ACC112 (cell line): Measurements from ENCODE around the gene SDK1.

Source experiments
- H2AFZ ChIP-seq: fragments of 200-600 bp; sonication (generic); one replicate; pipeline ENCODE4 v1.6.0; 2017; ENCODE audit warnings: antibody characterized with exemption, low read length; ENCODE audit not compliant: unreplicated experiment
- H3K27ac ChIP-seq: fragments of 200-600 bp; sonication (generic); 2 replicates; pipeline ENCODE4 v1.5.1; 2014; ENCODE audit warnings: low read depth, mild to moderate bottlenecking, antibody characterized with exemption, low read length, moderate library complexity
- H3K27me3 ChIP-seq: fragments of 200-600 bp; sonication (generic); 2 replicates; pipeline ENCODE4 v1.6.1; 2014; ENCODE audit warnings: mild to moderate bottlenecking, antibody characterized with exemption, low read length, moderate library complexity, mixed read lengths; ENCODE audit not compliant: insufficient read depth
- H3K36me3 ChIP-seq: fragments of 200-600 bp; sonication (generic); 2 replicates; pipeline ENCODE4 v1.6.1; 2016; ENCODE audit warnings: mild to moderate bottlenecking, antibody characterized with exemption, low read length, moderate library complexity, mixed read lengths; ENCODE audit not compliant: insufficient read depth
- H3K4me1 ChIP-seq: fragments of 200-600 bp; sonication (generic); one replicate; pipeline ENCODE4 v1.6.1; 2016; ENCODE audit warnings: low read length, mixed read lengths; ENCODE audit not compliant: insufficient read depth, unreplicated experiment, control insufficient read depth
- H3K4me3 ChIP-seq: fragments of 200-600 bp; sonication (generic); 2 replicates; pipeline ENCODE4 v1.5.1; 2014; ENCODE audit warnings: mild to moderate bottlenecking, low read depth, low read length
- H3K79me2 ChIP-seq: fragments of 200-600 bp; sonication (generic); one replicate; pipeline ENCODE4 v1.6.0; 2016; ENCODE audit warnings: low read length; ENCODE audit not compliant: control insufficient read depth, unreplicated experiment, insufficient read depth

SDK1 gene

DNA sequence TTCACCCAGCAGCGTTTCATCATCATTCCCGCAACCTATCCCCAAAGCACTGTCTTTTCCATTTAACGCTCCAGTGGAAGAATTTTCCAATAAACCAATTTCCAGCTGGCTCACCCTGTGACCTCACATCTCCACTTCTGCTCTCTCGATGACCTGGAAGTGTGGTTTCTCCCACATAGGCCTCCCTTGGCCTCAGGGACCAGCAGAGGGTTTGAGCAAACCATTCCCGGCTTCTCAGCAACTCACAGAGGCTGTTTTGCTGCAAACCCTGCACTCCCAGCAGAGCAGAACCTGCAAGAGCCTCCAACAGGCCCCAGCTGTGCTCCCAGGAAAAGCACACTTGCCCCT lies 858.1 kb downstream of the SDK1 start:
- Histone ChIP-seq H3K4me1 (no peaks in the 10 kb centered on the region), H3K27ac (no peak overlapping the region), H3K4me3 (no peak overlapping the region), H3K27me3 (no peaks in the 10 kb centered on the region), H3K36me3 (no peaks in the 10 kb centered on the region), H2AFZ (no peak overlapping the region), H3K79me2 (no peaks in the 10 kb centered on the region)

DNA sequence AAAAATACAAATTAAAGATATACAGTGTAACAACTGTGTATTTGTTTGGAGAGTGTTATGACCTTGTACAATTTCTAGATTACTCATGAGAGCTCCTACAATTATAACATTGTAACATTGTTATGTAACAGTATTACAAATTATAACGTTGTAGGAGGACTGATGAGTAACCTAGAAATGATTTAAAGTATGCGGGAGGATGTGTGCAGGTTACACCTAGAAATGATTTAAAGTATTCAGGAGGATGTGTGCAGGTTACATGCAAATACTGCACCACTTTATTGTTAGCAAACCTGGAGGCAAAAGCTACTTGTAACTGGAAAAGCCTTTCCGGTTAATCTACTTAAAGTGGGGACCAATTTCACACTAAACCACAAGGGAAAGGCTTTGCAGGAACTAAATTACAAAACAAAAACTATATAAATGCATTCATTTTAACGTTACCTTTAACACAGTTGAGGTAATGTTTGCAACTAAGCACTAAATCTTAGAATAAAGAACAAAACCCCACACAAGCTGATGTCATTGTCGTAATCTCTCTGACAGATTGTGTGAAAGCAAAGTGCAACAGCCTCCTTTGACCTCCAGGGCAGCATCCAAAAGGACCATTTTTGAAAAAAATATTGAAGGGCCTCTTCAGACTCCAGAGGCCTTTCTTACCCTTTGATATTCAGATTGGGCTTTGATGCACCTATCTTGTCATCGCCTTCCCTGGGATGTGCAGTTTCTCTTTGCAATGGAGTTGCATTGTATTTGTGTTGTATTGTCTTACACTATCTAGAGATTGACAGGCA lies 858.9 kb downstream of the SDK1 start:
- no peak overlapping the region for H3K27ac ChIP-seq
- H3K79me2 ChIP-seq = no peaks in the 10 kb centered on the region
- H2AFZ ChIP-seq = no peak overlapping the region
- H3K4me3 ChIP-seq = no peak overlapping the region
- H3K4me1 ChIP-seq = no peaks in the 10 kb centered on the region
- no peaks in the 10 kb centered on the region for H3K36me3 ChIP-seq
- H3K27me3 ChIP-seq = no peaks in the 10 kb centered on the region

DNA sequence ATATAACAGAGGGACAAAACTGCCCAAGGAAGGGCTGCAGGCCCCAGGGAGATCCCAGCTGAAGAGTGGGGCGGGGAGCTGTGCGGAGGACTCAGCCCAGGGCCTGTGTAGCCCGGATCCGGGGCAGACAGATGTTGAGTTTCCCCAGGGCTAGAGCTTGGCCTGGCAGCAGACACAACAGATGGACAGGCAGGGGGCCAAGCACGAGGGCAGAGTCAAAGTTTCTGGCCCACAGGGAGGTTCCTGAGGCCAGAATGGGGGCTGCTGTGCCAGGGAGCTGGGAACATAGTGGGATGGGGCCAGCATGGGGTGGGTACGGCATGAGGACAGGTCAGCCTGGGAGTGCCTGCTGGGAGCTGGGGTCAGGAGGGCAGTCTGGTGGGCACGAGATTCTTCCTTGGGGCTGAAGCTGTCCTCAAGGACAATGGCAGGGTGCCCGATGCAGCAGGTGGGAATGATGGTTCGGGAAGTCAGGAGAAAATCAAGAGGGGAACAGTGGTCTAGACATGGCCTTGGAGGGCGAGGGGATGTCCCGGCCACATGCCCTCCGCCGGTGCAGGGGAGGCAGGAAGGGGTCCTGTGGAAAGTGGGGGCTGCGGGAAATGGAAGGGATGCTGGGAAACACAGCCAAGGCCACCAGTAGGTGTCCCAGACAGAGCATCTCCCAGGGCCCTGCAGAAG lies 862.0 kb downstream of the SDK1 start:
- H2AFZ ChIP-seq = no peak overlapping the region
- no peaks in the 10 kb centered on the region for H3K36me3 ChIP-seq
- H3K79me2 ChIP-seq = no peaks in the 10 kb centered on the region
- H3K4me1 ChIP-seq = no peaks in the 10 kb centered on the region
- H3K27ac ChIP-seq = no peak overlapping the region
- H3K4me3 ChIP-seq = no peak overlapping the region
- no peaks in the 10 kb centered on the region for H3K27me3 ChIP-seq

DNA sequence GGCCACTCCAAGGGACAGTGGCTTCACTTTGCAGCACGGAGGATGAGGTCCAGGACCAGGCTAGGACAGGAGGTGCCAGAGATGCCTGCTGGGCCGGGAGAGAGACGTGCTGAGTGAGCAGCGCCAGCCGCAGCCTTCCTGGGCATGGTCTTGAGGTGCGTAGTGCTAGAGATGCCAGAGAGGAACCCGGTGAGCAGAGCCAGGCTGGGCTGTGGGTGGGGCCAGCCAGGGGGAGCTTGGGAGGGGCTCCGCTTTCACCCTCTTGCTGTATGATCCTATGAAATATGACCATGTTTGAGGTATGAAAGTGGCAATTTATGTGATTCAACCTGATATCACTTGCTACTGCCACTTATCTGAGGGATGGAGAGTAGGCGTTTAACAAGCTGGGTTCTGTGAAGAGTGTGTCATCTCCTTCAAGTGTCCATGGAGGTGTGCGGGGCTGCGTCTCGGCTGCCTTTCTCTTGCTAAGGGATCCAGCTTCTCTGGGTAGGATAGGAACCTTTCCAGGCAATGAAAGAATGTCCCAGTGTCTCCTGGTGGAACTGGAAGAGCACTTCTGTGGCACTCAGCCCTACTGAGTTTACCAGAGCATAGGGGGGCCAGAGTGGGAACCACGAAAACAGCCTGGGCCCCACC lies 862.6 kb downstream of the SDK1 start:
- H3K79me2 ChIP-seq = no peaks in the 10 kb centered on the region
- H3K4me1 ChIP-seq = no peaks in the 10 kb centered on the region
- H3K27ac ChIP-seq = no peak overlapping the region
- H3K36me3 ChIP-seq = no peaks in the 10 kb centered on the region
- no peak overlapping the region for H2AFZ ChIP-seq
- H3K4me3 ChIP-seq = no peak overlapping the region
- H3K27me3 ChIP-seq = no peaks in the 10 kb centered on the region

DNA sequence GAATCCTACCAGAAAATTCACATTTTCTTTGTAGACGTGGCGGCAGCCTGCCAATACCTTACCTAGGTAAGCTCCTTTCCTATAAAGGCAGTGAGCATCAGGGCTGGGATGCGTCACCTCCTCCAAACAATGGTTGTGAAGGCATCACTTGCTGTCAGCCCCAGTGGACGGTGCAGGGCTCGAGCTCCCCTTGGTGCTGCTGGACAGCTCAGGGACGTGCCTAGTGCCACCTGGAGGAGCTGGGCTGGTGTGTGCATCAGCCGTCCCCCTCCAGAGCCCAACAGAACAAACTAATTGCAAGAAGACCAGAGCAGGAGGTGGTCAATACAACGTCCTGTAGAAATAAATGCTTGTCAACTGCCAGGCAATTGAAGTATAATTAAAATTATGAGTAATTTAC lies 863.5 kb downstream of the SDK1 start:
- no peak overlapping the region for H2AFZ ChIP-seq
- H3K4me1 ChIP-seq = no peaks in the 10 kb centered on the region
- H3K27ac ChIP-seq = no peak overlapping the region
- H3K36me3 ChIP-seq = no peaks in the 10 kb centered on the region
- H3K79me2 ChIP-seq = no peaks in the 10 kb centered on the region
- no peaks in the 10 kb centered on the region for H3K27me3 ChIP-seq
- no peak overlapping the region for H3K4me3 ChIP-seq

DNA sequence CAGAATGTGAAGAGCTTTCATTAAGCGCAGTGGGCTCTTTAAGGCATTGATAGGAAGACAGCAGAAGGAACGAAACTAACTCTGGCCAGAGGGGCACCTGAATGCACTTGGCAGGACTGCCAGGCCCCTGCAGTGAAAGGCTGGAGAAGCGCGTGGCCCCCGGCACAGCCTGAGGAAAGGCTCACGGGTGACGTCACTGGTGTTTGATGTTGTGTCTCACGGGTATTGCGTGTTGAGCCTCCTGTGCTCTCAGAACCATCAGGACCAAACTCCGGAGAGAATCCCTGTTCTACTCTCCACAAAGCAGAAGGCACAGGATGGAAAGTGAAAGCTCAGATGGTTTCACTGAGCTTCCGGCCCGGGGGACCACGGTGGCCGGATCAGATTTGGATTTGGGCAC lies 865.3 kb downstream of the SDK1 start:
- Histone ChIP-seq H3K79me2 (no peaks in the 10 kb centered on the region), H3K27ac (no peak overlapping the region), H3K4me3 (no peak overlapping the region), H2AFZ (no peak overlapping the region), H3K27me3 (no peaks in the 10 kb centered on the region), H3K36me3 (no peaks in the 10 kb centered on the region), H3K4me1 (no peaks in the 10 kb centered on the region)

DNA sequence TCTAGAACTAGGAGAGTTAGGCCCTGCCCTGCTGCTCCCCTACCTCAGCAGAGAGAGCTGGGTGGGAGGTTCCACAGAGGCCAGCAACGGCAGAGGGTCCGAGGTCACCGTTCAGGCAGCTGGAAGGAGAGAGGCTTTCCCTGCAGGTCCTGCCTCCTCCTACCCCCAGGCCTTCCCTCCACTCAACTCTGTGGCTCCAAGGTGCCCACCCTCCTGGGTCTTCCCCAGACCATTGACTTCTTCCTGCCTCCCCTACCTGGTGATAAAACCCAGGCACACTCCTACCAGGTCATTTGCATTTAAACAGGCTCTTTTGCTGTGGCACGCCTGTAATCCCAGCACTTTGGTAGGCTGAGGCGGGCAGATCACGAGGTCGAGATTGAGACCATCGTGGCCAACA lies 865.8 kb downstream of the SDK1 start:
- H3K27ac ChIP-seq = no peak overlapping the region
- no peak overlapping the region for H2AFZ ChIP-seq

DNA sequence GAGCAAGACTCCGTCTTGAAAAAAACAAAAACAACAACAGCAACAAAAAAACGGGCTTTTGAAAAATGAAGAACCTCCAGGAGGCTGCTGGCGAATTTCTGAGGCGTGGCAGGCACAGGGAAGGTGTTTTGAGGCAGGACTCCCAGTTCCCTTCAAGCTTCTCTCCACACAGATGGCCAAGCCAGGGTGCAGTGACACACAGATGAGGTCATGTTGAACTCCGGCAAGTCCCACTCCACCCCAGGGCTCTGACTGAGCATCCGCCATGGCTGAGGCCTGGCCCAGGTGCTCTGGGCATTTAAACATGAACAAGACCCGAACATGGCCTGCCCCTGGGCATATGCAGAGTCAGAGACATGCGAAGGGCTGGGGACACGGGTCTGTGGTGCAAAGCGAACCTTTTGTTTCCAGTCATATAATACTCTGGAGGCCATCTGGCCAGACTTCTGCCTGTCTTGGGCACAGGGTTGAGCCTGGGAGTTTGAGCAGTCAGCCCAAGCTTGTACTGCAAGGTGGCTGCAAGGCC lies 866.4 kb downstream of the SDK1 start:
- Histone ChIP-seq H3K36me3 (no peaks in the 10 kb centered on the region), H3K27ac (no peak overlapping the region), H3K79me2 (no peaks in the 10 kb centered on the region), H3K4me1 (no peaks in the 10 kb centered on the region), H3K27me3 (no peaks in the 10 kb centered on the region), H2AFZ (no peak overlapping the region), H3K4me3 (no peak overlapping the region)

More for the DNA sequence above, 865.8 kb downstream of the SDK1 start:
- no peak overlapping the region for H3K4me3 ChIP-seq
- no peaks in the 10 kb centered on the region for H3K4me1 ChIP-seq
- H3K27me3 ChIP-seq = no peaks in the 10 kb centered on the region
- H3K79me2 ChIP-seq = no peaks in the 10 kb centered on the region
- H3K36me3 ChIP-seq = no peaks in the 10 kb centered on the region

DNA sequence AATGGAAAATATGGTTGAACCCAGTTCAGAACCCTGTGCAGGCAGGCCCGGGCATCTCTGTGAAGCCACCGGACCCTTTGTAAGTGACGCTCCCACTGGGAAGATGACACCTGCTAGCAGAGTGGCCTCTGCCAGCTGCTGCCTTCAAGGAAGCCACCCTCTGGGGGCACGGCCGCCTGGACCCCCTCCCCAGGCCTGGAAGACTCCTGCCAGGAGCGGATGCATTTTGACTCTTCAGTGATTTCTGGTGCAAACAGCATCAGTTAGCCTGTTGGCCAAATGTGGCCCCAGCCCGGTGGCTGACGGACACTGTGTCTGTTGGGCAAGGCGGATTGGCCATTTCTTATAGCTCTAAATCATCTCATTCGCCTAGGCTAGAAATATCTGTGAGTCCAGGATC lies 867.0 kb downstream of the SDK1 start:
- H3K36me3 ChIP-seq = no peaks in the 10 kb centered on the region
- H3K27ac ChIP-seq = no peak overlapping the region
- H3K4me1 ChIP-seq = no peaks in the 10 kb centered on the region
- no peaks in the 10 kb centered on the region for H3K27me3 ChIP-seq
- no peak overlapping the region for H3K4me3 ChIP-seq
- no peaks in the 10 kb centered on the region for H3K79me2 ChIP-seq
- H2AFZ ChIP-seq = no peak overlapping the region

DNA sequence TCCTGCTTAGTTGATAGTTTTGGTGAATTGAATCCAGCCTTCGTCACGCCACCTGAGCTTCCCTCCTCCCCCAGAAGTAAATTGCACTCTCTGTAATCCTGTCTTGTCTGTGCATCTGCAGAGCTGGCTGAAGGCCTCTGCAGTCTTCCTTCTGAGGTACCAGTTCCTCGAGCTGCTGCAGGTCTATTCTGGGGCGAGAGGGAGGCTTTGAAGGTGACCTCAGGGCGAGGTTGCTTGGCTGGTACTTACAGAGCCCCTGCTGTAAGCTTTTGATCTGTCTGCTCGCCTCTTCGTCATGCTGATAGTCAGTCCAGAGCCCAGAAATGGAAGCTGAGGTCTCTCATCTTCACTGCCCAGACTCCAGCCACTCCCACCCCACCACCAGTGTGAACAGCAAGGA lies 867.5 kb downstream of the SDK1 start:
- Histone ChIP-seq H3K27ac (no peak overlapping the region), H3K36me3 (no peaks in the 10 kb centered on the region), H3K4me3 (no peak overlapping the region), H3K4me1 (no peaks in the 10 kb centered on the region), H3K27me3 (no peaks in the 10 kb centered on the region), H2AFZ (no peak overlapping the region), H3K79me2 (no peaks in the 10 kb centered on the region)
